Right renal cortex interstitium (tissue), 3 donors: ENCODE results near the gene OLFML1. TPM values are rescaled to one million over a fixed set of nuclear protein-coding genes. Genes with fewer than 3 reads are reported as not detected.
"Not testable (repeated sequence)": the region's sequence is repeated elsewhere in the genome, so short reads cannot be mapped to it uniquely, and the experiment has no call there.

ENCODE experiments used
- DNase-seq, 3 donors: peaks; one replicate each; pipeline ENCODE4 v3.0.0-alpha.2; 2013; ENCODE audit warnings: low read depth in 3 of 3, low spot score in 2 of 3
- polyA plus RNA-seq, 3 donors: library from polyadenylated mRNA; unstranded; fragments of 120-200 nt; gene quantifications; one replicate each; pipeline ENCODE4 v1.2.1, GENCODE V29; 2013; ENCODE audit not compliant: insufficient read length in 3 of 3

The OLFML1 gene
- polyA plus RNA-seq, 3 donors = 38.7 to 40.7 (median 38.8) TPM

- DNase-seq = no peak
These were observed 24.7 kb downstream of the OLFML1 start for GRCh38 chr11:7509966-7510365.

- DNase-seq = no peak
These were observed 26.1 kb downstream of the OLFML1 start for GRCh38 chr11:7511401-7511800.

GRCh38 chr11:7512525-7513233 is 27.4 kb downstream of the OLFML1 start:
- DNase-seq = peak in 2 of 3 donors; percentile 38 to 53

- peak; percentile 50 to 63 (median 56) for DNase-seq
These were observed 28.2 kb downstream of the OLFML1 start, which contains the start of gene PPFIBP2 for GRCh38 chr11:7513234-7514098. Gene PPFIBP2, plus strand, starts transcription at chr11:7513999. Its CDS starts 35,477 bp downstream, at chr11:7549476.

GRCh38 chr11:7514099-7514591 is 28.8 kb downstream of the OLFML1 start:
- peak in 1 of 3 donors; percentile 21 for DNase-seq

GRCh38 chr11:7515447-7515886 is 30.2 kb downstream of the OLFML1 start:
- no peak for DNase-seq

- DNase-seq = no peak
These were observed 31.2 kb downstream of the OLFML1 start for GRCh38 chr11:7516475-7516874.

GRCh38 chr11:7517743-7518142 is 32.4 kb downstream of the OLFML1 start:
- not testable (repeated sequence) for DNase-seq

- no peak for DNase-seq
These were observed 33.7 kb downstream of the OLFML1 start for GRCh38 chr11:7518811-7519562.

- no peak for DNase-seq
These were observed 35.0 kb downstream of the OLFML1 start for GRCh38 chr11:7520011-7520942.

GRCh38 chr11:7520981-7521487 is 35.7 kb downstream of the OLFML1 start:
- DNase-seq = no peak

- no peak for DNase-seq
These were observed 36.8 kb downstream of the OLFML1 start for GRCh38 chr11:7522121-7522520.

- no peak for DNase-seq
These were observed 37.2 kb downstream of the OLFML1 start for GRCh38 chr11:7522546-7522945.

- no peak for DNase-seq
These were observed 38.3 kb downstream of the OLFML1 start for GRCh38 chr11:7523416-7524210.

- peak in 1 of 3 donors; percentile 38 for DNase-seq
These were observed 39.3 kb downstream of the OLFML1 start for GRCh38 chr11:7524462-7525235.

- DNase-seq = no peak
These were observed 40.1 kb downstream of the OLFML1 start for GRCh38 chr11:7525424-7525823.

GRCh38 chr11:7527029-7527428 is 41.7 kb downstream of the OLFML1 start:
- DNase-seq = no peak

- DNase-seq = no peak
These were observed 43.3 kb downstream of the OLFML1 start for GRCh38 chr11:7528514-7529049.
